HEK293 (cell line): ENCODE data around the gene LFNG.

Source experiments
- CTCF ChIA-PET: fragments of 350-600 bp; formaldehyde crosslinking; extraction: SDS; loops from one replicate; lab custom pipeline; 2021; ENCODE audit warnings: antibody characterized with exemption; lab: Yijun Ruan, JAX
- POLR2A ChIA-PET: fragments of 300-600 bp; formaldehyde crosslinking; extraction: SDS; loops from one replicate; lab custom pipeline; 2020; ENCODE audit warnings: antibody characterized with exemption, inconsistent platforms; lab: Yijun Ruan, JAX
- H3K27ac ChIP-seq: fragments of 200-500 bp; sonication (Bioruptor generic); 2 replicates; pipeline ENCODE4 v1.5.1; 2014; ENCODE audit warnings: low read depth, low read length, control low read depth, inconsistent platforms; ENCODE audit errors: extremely low read depth
- H3K36me3 ChIP-seq, 2 experiments: fragments of 200-500 bp in 1 of 2; sonication (Bioruptor generic) in 1 of 2; 1 replicate in 1 of 2; 2 replicates in 1 of 2; pipeline ENCODE4 v1.5.1; 2014 to 2017; ENCODE audit warnings: inconsistent platforms in 2 of 2, low read length in 2 of 2; ENCODE audit not compliant: control insufficient read depth in 2 of 2, insufficient read depth in 1 of 2
- H3K4me1 ChIP-seq: fragments of 200-500 bp; sonication (Bioruptor generic); 2 replicates; pipeline ENCODE4 v1.5.1; 2014; ENCODE audit warnings: mild to moderate bottlenecking, low read length, inconsistent platforms; ENCODE audit not compliant: control insufficient read depth, insufficient read depth
- H3K4me3 ChIP-seq: 2 replicates; pipeline ENCODE4 v1.5.1; 2011; ENCODE audit warnings: low read depth, mild to moderate bottlenecking, control low read depth, low read length, moderate library complexity
- H3K9me3 ChIP-seq: fragments of 200-500 bp; sonication (Bioruptor generic); 2 replicates; pipeline ENCODE4 v1.5.1; 2014; ENCODE audit warnings: low read depth, low read length, inconsistent platforms; ENCODE audit not compliant: control insufficient read depth, insufficient read depth
- GLI4 ChIP-seq: fragments of 450-650 bp; formaldehyde crosslinking; IDR thresholded peaks from 2 replicates; pipeline ENCODE4 v1.5.1; 2016; ENCODE audit warnings: missing biosample characterization, missing genetic modification characterization
- HOXD13 ChIP-seq: sonication (generic); formaldehyde crosslinking; IDR thresholded peaks from 2 replicates; pipeline ENCODE4 v1.8.0; 2022; ENCODE audit warnings: missing genetic modification reagents, borderline replicate concordance
- OSR2 ChIP-seq: fragments of 450-650 bp; formaldehyde crosslinking; IDR thresholded peaks from 2 replicates; pipeline ENCODE4 v1.5.1; 2016; ENCODE audit warnings: missing biosample characterization, missing genetic modification characterization
- ZFHX2 ChIP-seq: fragments of 450-650 bp; formaldehyde crosslinking; conservative IDR thresholded peaks from 2 replicates; pipeline ENCODE4 v1.5.1; 2016; ENCODE audit warnings: missing biosample characterization, missing genetic modification characterization
- ZIC2 ChIP-seq: fragments of 450-650 bp; formaldehyde crosslinking; IDR thresholded peaks from 2 replicates; pipeline ENCODE4 v1.5.1; 2016; ENCODE audit warnings: missing biosample characterization, missing genetic modification characterization
- ZNF121 ChIP-seq: fragments of 450-650 bp; formaldehyde crosslinking; IDR thresholded peaks from 2 replicates; pipeline ENCODE4 v1.5.1; 2016; ENCODE audit warnings: missing biosample characterization, missing genetic modification characterization
- ZNF16 ChIP-seq: fragments of 450-650 bp; formaldehyde crosslinking; IDR thresholded peaks from 2 replicates; pipeline ENCODE4 v1.5.1; 2016; ENCODE audit warnings: low read depth, missing biosample characterization, missing genetic modification characterization
- ZNF214 ChIP-seq: fragments of 450-650 bp; formaldehyde crosslinking; IDR thresholded peaks from 2 replicates; pipeline ENCODE4 v1.5.1; 2017; ENCODE audit warnings: missing biosample characterization, mild to moderate bottlenecking, missing genetic modification characterization, borderline replicate concordance
- ZNF626 ChIP-seq: fragments of 450-650 bp; sonication (Bioruptor Pico); formaldehyde crosslinking; IDR thresholded peaks from 2 replicates; pipeline ENCODE4 v1.5.1; 2018; ENCODE audit warnings: missing biosample characterization, missing genetic modification characterization, inconsistent platforms
- TF ChIP-seq, protein P1 (sequence below): fragments of 450-650 bp; formaldehyde crosslinking; IDR thresholded peaks from 2 replicates; pipeline ENCODE4 v1.5.1; 2016; ENCODE audit warnings: missing biosample characterization, missing genetic modification characterization
- TF ChIP-seq, protein P2 (sequence below): fragments of 450-650 bp; formaldehyde crosslinking; IDR thresholded peaks from 2 replicates; pipeline ENCODE4; 2016; ENCODE audit warnings: missing biosample characterization, missing genetic modification characterization
- TF ChIP-seq, protein P3 (sequence below): fragments of 450-650 bp; formaldehyde crosslinking; IDR thresholded peaks from 2 replicates; pipeline ENCODE4 v1.5.1; 2016; ENCODE audit warnings: missing biosample characterization, missing genetic modification characterization
- TF ChIP-seq, protein P4 (sequence below): fragments of 450-650 bp; formaldehyde crosslinking; IDR thresholded peaks from 2 replicates; pipeline ENCODE4 v1.5.1; 2016; ENCODE audit warnings: missing biosample characterization, missing genetic modification characterization

The LFNG gene

DNA sequence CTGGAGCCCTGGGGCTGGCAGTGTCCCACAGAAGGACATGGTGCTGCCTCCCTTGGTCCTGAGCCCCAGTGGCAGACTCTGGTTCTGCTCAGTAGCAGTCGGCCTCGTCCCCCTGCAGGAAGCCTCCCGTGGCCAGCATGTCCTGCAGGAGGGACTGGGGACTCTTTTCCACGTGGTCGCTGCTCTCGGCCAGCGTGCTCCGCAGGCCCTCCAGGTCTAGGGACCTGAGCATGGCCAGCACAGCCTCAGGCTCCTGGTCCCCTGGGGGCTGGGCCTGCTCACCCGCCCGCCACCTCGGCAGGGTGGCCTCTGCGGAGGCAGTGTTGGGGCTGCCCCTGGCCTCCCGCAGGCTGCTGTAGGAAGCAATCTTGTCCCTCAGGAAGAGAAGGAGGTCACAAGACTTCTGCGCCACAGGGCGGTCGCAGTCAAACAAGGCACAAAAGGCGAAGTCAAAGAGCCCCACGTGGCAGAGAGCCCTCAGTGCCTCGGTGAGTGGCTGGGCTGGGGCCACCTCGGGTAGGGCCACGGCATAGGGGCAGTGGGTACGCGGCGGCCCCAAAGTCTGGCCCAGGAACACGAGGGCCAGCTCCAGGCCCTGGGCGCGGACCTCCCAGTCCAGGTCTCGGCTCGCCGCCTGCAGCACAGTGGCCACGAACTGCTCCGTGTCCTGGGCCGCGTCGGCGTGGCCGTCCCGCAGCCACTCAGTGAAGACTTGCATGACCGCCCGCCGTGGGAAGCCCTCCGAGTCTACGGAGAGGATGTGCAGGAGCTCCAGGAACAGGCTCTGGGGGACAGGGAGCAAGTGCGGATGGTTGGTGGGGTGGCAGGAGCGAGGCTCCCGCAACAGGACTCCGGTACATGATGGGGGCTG, 18.6 kb downstream of the LFNG start:
- H3K4me1 ChIP-seq = no peaks in the 10 kb centered on the region
- TF ChIP-seq, protein P1, sequence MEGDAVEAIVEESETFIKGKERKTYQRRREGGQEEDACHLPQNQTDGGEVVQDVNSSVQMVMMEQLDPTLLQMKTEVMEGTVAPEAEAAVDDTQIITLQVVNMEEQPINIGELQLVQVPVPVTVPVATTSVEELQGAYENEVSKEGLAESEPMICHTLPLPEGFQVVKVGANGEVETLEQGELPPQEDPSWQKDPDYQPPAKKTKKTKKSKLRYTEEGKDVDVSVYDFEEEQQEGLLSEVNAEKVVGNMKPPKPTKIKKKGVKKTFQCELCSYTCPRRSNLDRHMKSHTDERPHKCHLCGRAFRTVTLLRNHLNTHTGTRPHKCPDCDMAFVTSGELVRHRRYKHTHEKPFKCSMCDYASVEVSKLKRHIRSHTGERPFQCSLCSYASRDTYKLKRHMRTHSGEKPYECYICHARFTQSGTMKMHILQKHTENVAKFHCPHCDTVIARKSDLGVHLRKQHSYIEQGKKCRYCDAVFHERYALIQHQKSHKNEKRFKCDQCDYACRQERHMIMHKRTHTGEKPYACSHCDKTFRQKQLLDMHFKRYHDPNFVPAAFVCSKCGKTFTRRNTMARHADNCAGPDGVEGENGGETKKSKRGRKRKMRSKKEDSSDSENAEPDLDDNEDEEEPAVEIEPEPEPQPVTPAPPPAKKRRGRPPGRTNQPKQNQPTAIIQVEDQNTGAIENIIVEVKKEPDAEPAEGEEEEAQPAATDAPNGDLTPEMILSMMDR (tag by site-specific recombination) = peak; percentile 16; the same call in 1 of the 2 replicates
- TF ChIP-seq ZNF214 (tag by site-specific recombination) = no peak
- no peak for TF ChIP-seq HOXD13 (CRISPR knock-in tag)
- TF ChIP-seq OSR2 (tag by site-specific recombination) = no peak
- no peak for TF ChIP-seq ZNF626 (tag by site-specific recombination)
- TF ChIP-seq, protein P2, sequence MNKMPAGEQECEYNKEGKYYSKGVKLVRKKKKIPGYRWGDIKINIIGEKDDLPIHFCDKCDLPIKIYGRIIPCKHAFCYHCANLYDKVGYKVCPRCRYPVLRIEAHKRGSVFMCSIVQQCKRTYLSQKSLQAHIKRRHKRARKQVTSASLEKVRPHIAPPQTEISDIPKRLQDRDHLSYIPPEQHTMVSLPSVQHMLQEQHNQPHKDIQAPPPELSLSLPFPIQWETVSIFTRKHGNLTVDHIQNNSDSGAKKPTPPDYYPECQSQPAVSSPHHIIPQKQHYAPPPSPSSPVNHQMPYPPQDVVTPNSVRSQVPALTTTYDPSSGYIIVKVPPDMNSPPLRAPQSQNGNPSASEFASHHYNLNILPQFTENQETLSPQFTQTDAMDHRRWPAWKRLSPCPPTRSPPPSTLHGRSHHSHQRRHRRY (tag by site-specific recombination) = no peak
- peak; percentile 63 for TF ChIP-seq ZIC2 (tag by site-specific recombination)
- ChIA-PET CTCF (no interaction called here), POLR2A (interaction anchor here (1.1 kb wide), 1 partner anchor 17 kb away, joined by 4 read pairs; the partner anchor contains the start of gene BRAT1)
- peaks cover 0 to 49% of the 10 kb centered on the region in 2 experiments; a peak in 2 of 3 replicates for H3K36me3 ChIP-seq
- H3K4me3 ChIP-seq = no peak overlapping the region
- no peak overlapping the region for H3K27ac ChIP-seq
- H3K9me3 ChIP-seq = no peaks in the 10 kb centered on the region

DNA sequence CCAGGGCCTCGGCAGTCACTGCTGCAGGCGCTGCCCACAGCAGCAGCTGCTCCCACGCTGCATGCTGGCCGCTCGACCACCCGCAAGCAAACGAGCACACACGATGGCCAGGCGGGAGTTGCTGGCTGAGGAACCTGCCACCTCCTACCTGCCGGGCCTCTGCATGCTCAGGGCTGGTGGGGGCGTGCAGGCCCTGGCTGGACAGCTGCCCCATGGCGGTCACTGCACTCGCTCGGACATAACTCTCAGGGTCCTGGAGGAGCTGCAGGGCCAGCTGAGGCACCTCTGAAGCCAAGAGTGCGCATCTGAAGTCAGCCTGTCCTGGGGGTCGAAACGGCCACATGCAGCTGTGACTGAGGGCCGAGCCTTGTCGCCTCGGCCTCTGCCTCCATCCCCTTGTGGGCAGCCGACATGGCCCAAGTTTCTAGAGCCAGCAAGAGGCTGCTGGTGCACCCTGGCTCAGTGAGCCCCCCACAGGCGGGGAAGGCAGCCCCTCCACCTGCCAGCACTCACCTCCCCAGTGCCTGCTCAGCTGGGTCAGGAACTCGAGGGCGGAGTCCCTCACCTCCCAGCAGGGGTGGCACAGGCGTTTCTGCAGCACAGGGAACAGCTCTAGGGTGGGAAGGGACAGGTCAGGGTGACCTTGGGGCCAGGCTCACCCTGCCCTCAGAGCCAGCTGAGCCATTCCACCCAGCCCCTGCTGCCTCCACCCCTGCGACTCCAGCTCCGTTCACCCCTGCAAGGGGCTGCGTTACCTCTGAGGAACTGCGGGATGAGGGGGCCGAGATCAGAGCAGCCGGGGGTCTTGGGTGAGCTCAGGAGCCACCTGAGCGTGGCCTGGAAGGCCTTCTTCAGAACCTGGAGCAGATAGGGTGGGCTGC, 19.7 kb downstream of the LFNG start:
- Histone ChIP-seq H3K36me3 (peaks cover 2 to 57% of the 10 kb centered on the region in 2 experiments; a peak in 2 of 3 replicates), H3K27ac (no peak overlapping the region), H3K4me1 (no peaks in the 10 kb centered on the region), H3K4me3 (no peak overlapping the region), H3K9me3 (no peaks in the 10 kb centered on the region)
- POLR2A ChIA-PET = interaction anchor here (1.1 kb wide), 1 partner anchor 16 kb away, joined by 4 read pairs; the partner anchor contains the start of gene BRAT1
- TF ChIP-seq ZNF16 = no peak
- TF ChIP-seq GLI4 (tag by site-specific recombination) = no peak
- CTCF ChIA-PET = no interaction called here

DNA sequence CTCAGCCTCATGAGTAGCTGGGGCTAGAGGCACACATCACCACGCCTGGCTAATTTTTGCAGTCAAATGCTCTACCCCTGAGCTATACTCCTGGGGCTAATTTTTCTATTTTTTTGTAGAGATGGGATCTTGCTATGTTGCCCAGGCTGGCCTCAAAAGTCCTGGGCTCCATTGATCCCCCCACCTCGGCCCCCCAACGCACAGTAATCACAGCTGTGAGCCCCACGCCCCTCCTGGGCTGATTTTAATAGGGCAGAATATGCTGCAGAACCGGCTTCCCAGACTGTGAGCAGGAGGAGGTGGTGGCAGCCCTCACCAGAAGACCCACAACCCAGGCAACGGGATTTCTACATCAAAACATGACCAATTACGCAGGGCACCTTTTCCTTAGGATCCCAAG, 20.6 kb downstream of the LFNG start:
- TF ChIP-seq ZNF121 (tag by site-specific recombination) (peak; percentile 68), ZFHX2 (tag by site-specific recombination) (no peak)
- POLR2A ChIA-PET = no interaction called here
- CTCF ChIA-PET = no interaction called here
- no peaks in the 10 kb centered on the region for H3K4me1 ChIP-seq
- peaks cover 6 to 63% of the 10 kb centered on the region in 2 experiments; a peak in 2 of 3 replicates for H3K36me3 ChIP-seq
- no peak overlapping the region for H3K27ac ChIP-seq
- H3K4me3 ChIP-seq = no peak overlapping the region
- H3K9me3 ChIP-seq = no peaks in the 10 kb centered on the region

DNA sequence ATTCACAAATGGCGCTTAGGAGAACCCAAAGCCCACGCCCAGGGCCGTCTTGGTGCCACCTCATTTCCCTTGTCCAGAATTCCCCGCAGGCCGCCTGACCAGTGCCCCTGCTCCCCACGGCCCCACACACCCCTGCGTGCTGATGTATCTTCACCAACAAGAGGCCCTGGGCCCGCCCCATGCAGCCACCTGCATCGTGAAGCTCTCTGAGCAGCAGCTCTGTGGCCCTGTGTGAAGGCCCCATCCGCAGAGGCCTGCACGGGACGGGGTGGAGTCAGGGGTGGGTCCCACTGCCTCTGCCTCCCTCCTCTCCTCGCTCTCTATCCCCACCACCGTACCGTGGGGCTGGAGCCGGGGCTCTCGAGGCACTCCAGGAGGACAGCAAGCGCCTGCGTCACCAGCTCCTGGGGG, 21.1 kb downstream of the LFNG start:
- ChIA-PET CTCF (no interaction called here), POLR2A (no interaction called here)
- H3K27ac ChIP-seq = no peak overlapping the region
- no peak overlapping the region for H3K4me3 ChIP-seq
- TF ChIP-seq, protein P3, sequence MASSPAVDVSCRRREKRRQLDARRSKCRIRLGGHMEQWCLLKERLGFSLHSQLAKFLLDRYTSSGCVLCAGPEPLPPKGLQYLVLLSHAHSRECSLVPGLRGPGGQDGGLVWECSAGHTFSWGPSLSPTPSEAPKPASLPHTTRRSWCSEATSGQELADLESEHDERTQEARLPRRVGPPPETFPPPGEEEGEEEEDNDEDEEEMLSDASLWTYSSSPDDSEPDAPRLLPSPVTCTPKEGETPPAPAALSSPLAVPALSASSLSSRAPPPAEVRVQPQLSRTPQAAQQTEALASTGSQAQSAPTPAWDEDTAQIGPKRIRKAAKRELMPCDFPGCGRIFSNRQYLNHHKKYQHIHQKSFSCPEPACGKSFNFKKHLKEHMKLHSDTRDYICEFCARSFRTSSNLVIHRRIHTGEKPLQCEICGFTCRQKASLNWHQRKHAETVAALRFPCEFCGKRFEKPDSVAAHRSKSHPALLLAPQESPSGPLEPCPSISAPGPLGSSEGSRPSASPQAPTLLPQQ (tag by site-specific recombination) = 0 out of 2 replicates have a peak, but pooled peaks have one; percentile 29
- TF ChIP-seq, protein P4, sequence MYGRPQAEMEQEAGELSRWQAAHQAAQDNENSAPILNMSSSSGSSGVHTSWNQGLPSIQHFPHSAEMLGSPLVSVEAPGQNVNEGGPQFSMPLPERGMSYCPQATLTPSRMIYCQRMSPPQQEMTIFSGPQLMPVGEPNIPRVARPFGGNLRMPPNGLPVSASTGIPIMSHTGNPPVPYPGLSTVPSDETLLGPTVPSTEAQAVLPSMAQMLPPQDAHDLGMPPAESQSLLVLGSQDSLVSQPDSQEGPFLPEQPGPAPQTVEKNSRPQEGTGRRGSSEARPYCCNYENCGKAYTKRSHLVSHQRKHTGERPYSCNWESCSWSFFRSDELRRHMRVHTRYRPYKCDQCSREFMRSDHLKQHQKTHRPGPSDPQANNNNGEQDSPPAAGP = no peak
- peaks cover 6 to 64% of the 10 kb centered on the region in 2 experiments; a peak in 2 of 3 replicates for H3K36me3 ChIP-seq
- no peaks in the 10 kb centered on the region for H3K4me1 ChIP-seq
- no peaks in the 10 kb centered on the region for H3K9me3 ChIP-seq
